Measurements from ENCODE around the gene ACSBG1. TPM values are rescaled to one million over a fixed set of nuclear protein-coding genes. Genes with fewer than 3 reads are reported as not detected.

Gene ACSBG1
- total and polyA plus RNA-seq, 9 donors, result 0.15 to 2.2 (median 0.45) TPM; not detected in 2

DNA sequence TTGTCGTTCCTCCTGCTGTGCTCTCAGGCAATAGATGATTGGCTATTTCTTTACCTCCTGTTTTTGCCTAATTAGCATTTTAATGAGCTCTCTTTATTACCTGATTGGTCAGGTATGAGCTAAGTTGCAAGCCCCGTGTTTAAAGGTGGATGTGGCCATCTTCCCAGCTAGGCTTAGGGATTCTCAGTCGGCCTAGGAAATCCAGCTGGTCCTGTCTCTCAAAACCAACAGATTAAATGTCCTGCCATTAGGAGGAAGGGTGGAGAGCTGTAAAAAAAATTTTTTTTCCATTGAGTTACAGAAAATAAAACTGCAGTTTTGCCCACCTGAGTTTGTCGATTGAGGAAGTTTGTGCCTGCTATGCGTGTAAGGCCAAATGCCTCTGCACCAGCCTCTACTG lies 5.4 kb upstream of the ACSBG1 start:
- no peak for TF ChIP-seq POLR2A (IDR thresholded peaks at IDR 0.05)
- TF ChIP-seq, protein P1, sequence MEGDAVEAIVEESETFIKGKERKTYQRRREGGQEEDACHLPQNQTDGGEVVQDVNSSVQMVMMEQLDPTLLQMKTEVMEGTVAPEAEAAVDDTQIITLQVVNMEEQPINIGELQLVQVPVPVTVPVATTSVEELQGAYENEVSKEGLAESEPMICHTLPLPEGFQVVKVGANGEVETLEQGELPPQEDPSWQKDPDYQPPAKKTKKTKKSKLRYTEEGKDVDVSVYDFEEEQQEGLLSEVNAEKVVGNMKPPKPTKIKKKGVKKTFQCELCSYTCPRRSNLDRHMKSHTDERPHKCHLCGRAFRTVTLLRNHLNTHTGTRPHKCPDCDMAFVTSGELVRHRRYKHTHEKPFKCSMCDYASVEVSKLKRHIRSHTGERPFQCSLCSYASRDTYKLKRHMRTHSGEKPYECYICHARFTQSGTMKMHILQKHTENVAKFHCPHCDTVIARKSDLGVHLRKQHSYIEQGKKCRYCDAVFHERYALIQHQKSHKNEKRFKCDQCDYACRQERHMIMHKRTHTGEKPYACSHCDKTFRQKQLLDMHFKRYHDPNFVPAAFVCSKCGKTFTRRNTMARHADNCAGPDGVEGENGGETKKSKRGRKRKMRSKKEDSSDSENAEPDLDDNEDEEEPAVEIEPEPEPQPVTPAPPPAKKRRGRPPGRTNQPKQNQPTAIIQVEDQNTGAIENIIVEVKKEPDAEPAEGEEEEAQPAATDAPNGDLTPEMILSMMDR (IDR thresholded peaks at IDR 0.05), result no peak
- TF ChIP-seq EP300 (IDR thresholded peaks at IDR 0.05), result no peak
- H3K4me1 ChIP-seq (ENCODE audit: insufficient read depth), result no peaks in the 10 kb centered on the region
- 83 to 89% (median 88%) methylated on average over 5 of the region's 5 CpGs for WGBS, 3 donors
- H3K36me3 ChIP-seq, result no peaks in the 10 kb centered on the region
- H3K27me3 ChIP-seq, result no peaks in the 10 kb centered on the region
- no peak overlapping the region for H3K4me3 ChIP-seq
- intact Hi-C loops (cut with DNase I), result loop anchor here (2.0 to 10.0 kb wide), 8 partner anchors 108 to 283 kb away; partner anchors contain the start of gene CIB2 (in 1 of the 4)
- H3K27ac ChIP-seq, result no peak overlapping the region
- no peaks in the 10 kb centered on the region for H3K9me3 ChIP-seq
- DNase-seq, result no peak

DNA sequence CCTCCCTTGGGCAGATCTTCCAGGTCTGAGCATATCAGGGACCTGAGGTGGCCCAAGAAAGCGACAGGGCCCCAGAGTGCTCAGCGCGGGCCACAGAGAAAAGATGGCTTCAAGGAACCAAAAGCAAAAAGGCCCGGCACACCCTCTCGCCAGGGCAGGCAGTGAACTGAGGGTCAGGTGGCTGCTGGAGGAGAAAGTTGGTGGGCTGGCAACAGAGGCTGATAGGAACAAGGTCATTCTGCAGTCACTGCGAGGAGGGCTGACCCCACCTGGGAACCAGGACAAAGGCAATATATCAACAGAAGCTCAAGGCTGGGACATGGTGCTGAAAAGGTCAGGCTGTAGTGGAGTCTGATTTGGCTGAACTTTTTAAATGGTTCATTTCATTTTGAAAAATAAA lies 2.8 kb upstream of the ACSBG1 start:
- H3K4me1 ChIP-seq (ENCODE audit: insufficient read depth), result no peaks in the 10 kb centered on the region
- no peaks in the 10 kb centered on the region for H3K27me3 ChIP-seq
- TF ChIP-seq, protein P1 (IDR thresholded peaks at IDR 0.05), result no peak
- TF ChIP-seq EP300 (IDR thresholded peaks at IDR 0.05) (no peak), POLR2A (IDR thresholded peaks at IDR 0.05) (no peak)
- H3K27ac ChIP-seq, result no peak overlapping the region
- intact Hi-C loops (cut with DNase I), result loop anchor here in 1 of 4 donors (10.0 kb wide), 1 partner anchor 112 kb away; no protein-coding TSS in a partner anchor
- WGBS, 3 donors, result 66 to 78% (median 69%) methylated on average over 6 of the region's 6 CpGs
- H3K4me3 ChIP-seq, result no peak overlapping the region
- DNase-seq, result no peak
- no peaks in the 10 kb centered on the region for H3K36me3 ChIP-seq
- no peaks in the 10 kb centered on the region for H3K9me3 ChIP-seq

DNA sequence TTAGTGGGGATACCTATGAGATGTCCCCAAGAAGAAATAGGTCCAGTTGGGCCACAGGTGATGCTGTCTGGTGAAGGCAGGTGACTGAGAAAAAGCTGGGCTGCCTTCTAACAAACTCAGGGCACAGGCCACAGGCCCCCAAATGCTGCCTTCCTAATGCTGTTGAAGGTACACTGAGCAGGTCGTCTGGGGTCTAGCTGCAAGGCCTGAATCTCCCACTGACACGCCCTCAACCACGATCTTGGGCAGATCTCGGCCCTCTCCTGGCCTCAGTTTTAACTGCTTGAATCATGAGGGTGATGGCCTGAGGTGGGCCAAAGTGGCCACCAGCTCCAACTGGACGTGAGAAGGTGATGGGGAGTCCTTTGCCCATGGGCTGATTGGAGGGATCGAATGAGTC lies 2.1 kb upstream of the ACSBG1 start:
- H3K27me3 ChIP-seq, result no peaks in the 10 kb centered on the region
- no peak overlapping the region for H3K27ac ChIP-seq
- no peak overlapping the region for H3K4me3 ChIP-seq
- H3K9me3 ChIP-seq, result no peaks in the 10 kb centered on the region
- no peak for DNase-seq
- intact Hi-C loops (cut with DNase I), result loop anchor here in 1 of 4 donors (10.0 kb wide), 1 partner anchor 112 kb away; no protein-coding TSS in a partner anchor
- TF ChIP-seq EP300 (IDR thresholded peaks at IDR 0.05), result no peak
- TF ChIP-seq, protein P1 (IDR thresholded peaks at IDR 0.05), result no peak
- TF ChIP-seq POLR2A (IDR thresholded peaks at IDR 0.05), result no peak
- H3K36me3 ChIP-seq, result no peaks in the 10 kb centered on the region
- WGBS, 3 donors, result 92 to 97% (median 95%) methylated on average over 6 of the region's 6 CpGs
- no peaks in the 10 kb centered on the region for H3K4me1 ChIP-seq (ENCODE audit: insufficient read depth)

DNA sequence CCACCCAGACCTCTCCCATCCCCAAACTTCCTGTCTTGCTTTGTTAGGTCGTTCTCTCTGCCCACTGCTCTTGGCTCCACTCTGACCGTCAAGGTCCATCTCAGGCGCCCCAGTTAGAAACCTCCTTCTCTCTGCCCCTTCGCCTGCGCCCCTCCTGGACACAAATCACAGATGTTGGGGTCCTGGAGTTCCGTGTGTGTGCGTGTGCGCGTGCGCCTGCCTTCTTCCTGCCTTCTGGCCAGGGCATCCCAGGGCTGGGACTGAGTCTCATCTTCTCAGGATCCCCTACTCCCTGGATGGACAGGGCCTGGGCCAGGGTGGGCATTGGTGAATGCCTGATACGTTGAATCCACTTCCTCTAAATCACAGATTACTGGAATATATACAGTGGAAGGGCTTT lies 869 bp downstream of the ACSBG1 start:
- Histone ChIP-seq H3K36me3 (no peaks in the 10 kb centered on the region), H3K4me1 (ENCODE audit: insufficient read depth) (no peaks in the 10 kb centered on the region), H3K27me3 (no peaks in the 10 kb centered on the region), H3K9me3 (no peaks in the 10 kb centered on the region), H3K4me3 (no peak overlapping the region), H3K27ac (no peak overlapping the region)
- DNase-seq, result no peak
- intact Hi-C loops (cut with DNase I), result loop anchor here in 1 of 4 donors (10.0 kb wide), 1 partner anchor 109 kb away; no protein-coding TSS in a partner anchor
- 77 to 78% (median 77%) methylated on average over 11 of the region's 11 CpGs for WGBS, 3 donors
- TF ChIP-seq, protein P1 (IDR thresholded peaks at IDR 0.05), result no peak
- TF ChIP-seq POLR2A (IDR thresholded peaks at IDR 0.05) (no peak), EP300 (IDR thresholded peaks at IDR 0.05) (no peak)

Measured in ovary (tissue), 9 donors.